MCF 10A (cell line): Measurements from ENCODE around the gene KLHL3. TPM values are rescaled to one million over a fixed set of nuclear protein-coding genes. Genes with fewer than 3 reads are reported as not detected.
"Not testable (repeated sequence)": the region's sequence is repeated elsewhere in the genome, so short reads cannot be mapped to it uniquely, and the experiment has no call there.

Source experiments
- BruUV-seq: library from RNA; stranded (reverse); fragments of 400-500 nt; replicated peaks from 2 replicates; lab custom pipeline; 2021; lab: Mats Ljungman, UMichigan
- CTCF ChIA-PET: fragments of 300-600 bp; sonication (Branson Sonifier 250); formaldehyde crosslinking; extraction: SDS; loops from one replicate; lab custom pipeline; 2021; ENCODE audit warnings: antibody characterized with exemption, inconsistent platforms; lab: Yijun Ruan, JAX
- POLR2A ChIA-PET: fragments of 300-600, 350-650 bp; sonication (Branson Sonifier 250); formaldehyde crosslinking; extraction: SDS; loops from one replicate; lab custom pipeline; 2020; ENCODE audit warnings: antibody characterized with exemption, inconsistent platforms; lab: Yijun Ruan, JAX
- DNase-seq: peaks from one replicate; pipeline ENCODE4 v3.0.0-alpha.2; 2018; ENCODE audit not compliant: unreplicated experiment
- H3K27ac Mint-ChIP-seq: one replicate; pipeline ENCODE4 v1.8.0; 2022; ENCODE audit warnings: mild to moderate bottlenecking, low read depth, mixed read lengths; ENCODE audit not compliant: unreplicated experiment
- H3K27me3 Mint-ChIP-seq: one replicate; pipeline ENCODE4 v1.8.0; 2022; ENCODE audit warnings: mixed read lengths; ENCODE audit not compliant: insufficient read depth, unreplicated experiment
- H3K36me3 Mint-ChIP-seq: one replicate; pipeline ENCODE4 v1.8.0; 2022; ENCODE audit warnings: mild to moderate bottlenecking, moderate library complexity, mixed read lengths; ENCODE audit not compliant: insufficient read depth, unreplicated experiment
- H3K4me1 Mint-ChIP-seq: one replicate; pipeline ENCODE4 v1.8.0; 2022; ENCODE audit warnings: mixed read lengths; ENCODE audit not compliant: insufficient read depth, unreplicated experiment
- H3K4me3 Mint-ChIP-seq: one replicate; pipeline ENCODE4 v1.8.0; 2022; ENCODE audit warnings: mild to moderate bottlenecking, moderate library complexity, mixed read lengths; ENCODE audit not compliant: unreplicated experiment
- H3K9me3 Mint-ChIP-seq: one replicate; pipeline ENCODE4 v1.8.0; 2022; ENCODE audit warnings: mixed read lengths; ENCODE audit not compliant: unreplicated experiment
- intact Hi-C: fragments of 100-400 bp; cut with micrococcal nuclease; formaldehyde crosslinking; loops from 2 replicates; pipeline ENCODE4 v1.14.1; 2022
- total RNA-seq: library from RNA; stranded (reverse); gene quantifications from 2 replicates; pipeline ENCODE4 v1.2.3, GENCODE V29; 2022
- TF ChIP-seq, protein P1 (sequence below): fragments of 200-600 bp; IDR thresholded peaks from one replicate; pipeline ENCODE4 v1.8.0; 2022; ENCODE audit warnings: antibody characterized with exemption, mild to moderate bottlenecking; ENCODE audit not compliant: unreplicated experiment

The KLHL3 gene
- total RNA-seq, 1 experiment from 2014 or later: 0.49 TPM

DNA sequence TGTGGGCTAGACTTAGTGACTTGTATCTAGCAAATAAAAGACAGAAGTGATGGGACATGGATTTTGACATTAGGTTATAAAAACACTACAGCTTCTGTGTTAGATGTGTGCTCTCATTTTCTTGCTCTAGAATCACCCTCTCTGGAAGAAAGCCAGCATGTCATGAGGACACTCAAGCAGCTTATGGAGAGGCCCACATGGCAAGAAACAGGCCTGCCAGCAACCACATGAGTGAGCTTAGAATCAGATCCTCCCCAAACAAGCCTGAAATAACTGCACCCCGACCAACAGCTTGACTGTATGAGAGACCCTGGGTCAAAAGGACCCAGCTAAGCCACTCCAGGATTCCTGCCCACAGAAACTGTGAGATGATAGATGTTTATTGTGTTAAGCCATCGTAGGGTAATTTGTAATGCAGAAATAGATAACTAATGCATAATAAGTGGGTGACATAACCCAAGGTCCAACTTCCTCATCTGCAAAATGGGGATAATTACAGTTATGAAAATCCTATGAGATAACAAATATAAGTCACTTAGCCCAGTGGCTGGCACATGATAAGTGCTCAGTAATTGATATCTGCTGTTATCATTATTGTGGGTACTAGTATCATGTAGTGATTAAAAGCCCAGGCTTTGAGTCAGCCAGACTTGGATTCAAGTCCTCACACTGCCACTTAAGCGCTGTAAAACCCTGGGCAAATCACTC lies 86.5 kb downstream of the KLHL3 start:
- Mint-ChIP-seq H3K36me3 (no peaks in the 10 kb centered on the region), H3K27me3 (no peaks in the 10 kb centered on the region), H3K4me3 (no peak overlapping the region), H3K27ac (no peak overlapping the region), H3K9me3 (no peaks in the 10 kb centered on the region), H3K4me1 (peaks cover 5% of the 10 kb centered on the region)
- BruUV-seq: no TSS peak
- intact Hi-C loops: no loop called here
- CTCF ChIA-PET: interaction anchor here (0.6 to 5.2 kb wide), 7 partner anchors 10 to 483 kb away, joined by 3 to 64 read pairs (median 5); no protein-coding TSS in a partner anchor
- POLR2A ChIA-PET: interaction anchor here (1.2 kb wide), 1 partner anchor 26 kb away, joined by 8 read pairs; no protein-coding TSS in a partner anchor
- TF ChIP-seq, protein P1, sequence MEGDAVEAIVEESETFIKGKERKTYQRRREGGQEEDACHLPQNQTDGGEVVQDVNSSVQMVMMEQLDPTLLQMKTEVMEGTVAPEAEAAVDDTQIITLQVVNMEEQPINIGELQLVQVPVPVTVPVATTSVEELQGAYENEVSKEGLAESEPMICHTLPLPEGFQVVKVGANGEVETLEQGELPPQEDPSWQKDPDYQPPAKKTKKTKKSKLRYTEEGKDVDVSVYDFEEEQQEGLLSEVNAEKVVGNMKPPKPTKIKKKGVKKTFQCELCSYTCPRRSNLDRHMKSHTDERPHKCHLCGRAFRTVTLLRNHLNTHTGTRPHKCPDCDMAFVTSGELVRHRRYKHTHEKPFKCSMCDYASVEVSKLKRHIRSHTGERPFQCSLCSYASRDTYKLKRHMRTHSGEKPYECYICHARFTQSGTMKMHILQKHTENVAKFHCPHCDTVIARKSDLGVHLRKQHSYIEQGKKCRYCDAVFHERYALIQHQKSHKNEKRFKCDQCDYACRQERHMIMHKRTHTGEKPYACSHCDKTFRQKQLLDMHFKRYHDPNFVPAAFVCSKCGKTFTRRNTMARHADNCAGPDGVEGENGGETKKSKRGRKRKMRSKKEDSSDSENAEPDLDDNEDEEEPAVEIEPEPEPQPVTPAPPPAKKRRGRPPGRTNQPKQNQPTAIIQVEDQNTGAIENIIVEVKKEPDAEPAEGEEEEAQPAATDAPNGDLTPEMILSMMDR: no peak
- no peak for DNase-seq

GRCh38 chr5:137648361-137648760 lies 87.5 kb downstream of the KLHL3 start:
- H3K4me3 Mint-ChIP-seq: no peak overlapping the region
- H3K4me1 Mint-ChIP-seq: peaks cover 5% of the 10 kb centered on the region
- ChIA-PET CTCF (interaction anchor here (0.6 to 5.2 kb wide), 4 partner anchors 11 to 1502 kb away, joined by 4 to 64 read pairs (median 6); no protein-coding TSS in a partner anchor), POLR2A (interaction anchor here (0.6 kb wide), 1 partner anchor 103 kb away, joined by 3 read pairs; no protein-coding TSS in a partner anchor)
- no TSS peak for BruUV-seq
- H3K36me3 Mint-ChIP-seq: no peaks in the 10 kb centered on the region
- no peaks in the 10 kb centered on the region for H3K9me3 Mint-ChIP-seq
- TF ChIP-seq, protein P1: no peak
- no peak overlapping the region for H3K27ac Mint-ChIP-seq
- intact Hi-C loops: no loop called here
- H3K27me3 Mint-ChIP-seq: no peaks in the 10 kb centered on the region
- DNase-seq: no peak

GRCh38 chr5:137647401-137647800 lies 88.5 kb downstream of the KLHL3 start:
- BruUV-seq: no TSS peak
- Mint-ChIP-seq H3K4me1 (peaks cover 5% of the 10 kb centered on the region), H3K9me3 (no peaks in the 10 kb centered on the region), H3K36me3 (no peaks in the 10 kb centered on the region), H3K27me3 (no peaks in the 10 kb centered on the region), H3K4me3 (no peak overlapping the region), H3K27ac (no peak overlapping the region)
- TF ChIP-seq, protein P1: no peak
- ChIA-PET CTCF (interaction anchor here (0.9 to 5.2 kb wide), 3 partner anchors 12 to 18 kb away, joined by 4 to 64 read pairs (median 7); no protein-coding TSS in a partner anchor), POLR2A (no interaction called here)
- intact Hi-C loops: no loop called here
- DNase-seq: no peak

DNA sequence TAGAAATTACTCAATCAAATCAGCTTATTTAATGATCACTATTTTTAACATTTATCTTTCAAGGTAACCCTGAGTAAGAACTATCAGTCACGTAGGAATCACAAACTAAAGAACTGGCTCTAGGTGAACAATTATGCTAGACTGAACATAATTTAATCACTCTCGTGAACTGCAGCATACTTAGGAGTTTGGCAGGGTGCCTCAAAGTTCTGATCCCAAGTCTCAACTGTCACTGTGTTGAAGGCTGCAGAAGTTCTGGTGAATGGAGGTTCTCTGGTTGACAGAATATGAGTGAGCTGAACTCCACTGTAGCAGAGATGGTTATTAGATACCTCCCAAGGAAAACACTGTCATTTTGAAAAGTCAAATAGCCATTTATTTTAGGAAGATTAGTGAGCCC lies 89.1 kb downstream of the KLHL3 start:
- intact Hi-C loops: no loop called here
- no peak for DNase-seq
- TF ChIP-seq, protein P1: no peak
- no peaks in the 10 kb centered on the region for H3K27me3 Mint-ChIP-seq
- H3K27ac Mint-ChIP-seq: no peak overlapping the region
- no peaks in the 10 kb centered on the region for H3K9me3 Mint-ChIP-seq
- no peaks in the 10 kb centered on the region for H3K36me3 Mint-ChIP-seq
- H3K4me3 Mint-ChIP-seq: no peak overlapping the region
- no TSS peak for BruUV-seq
- POLR2A ChIA-PET: interaction anchor here (0.6 kb wide), 1 partner anchor 241 kb away, joined by 3 read pairs; no protein-coding TSS in a partner anchor
- CTCF ChIA-PET: interaction anchor here (0.9 to 1.3 kb wide), 4 partner anchors 12 to 95 kb away, joined by 3 to 6 read pairs (median 4); no protein-coding TSS in a partner anchor
- H3K4me1 Mint-ChIP-seq: peaks cover 5% of the 10 kb centered on the region

DNA sequence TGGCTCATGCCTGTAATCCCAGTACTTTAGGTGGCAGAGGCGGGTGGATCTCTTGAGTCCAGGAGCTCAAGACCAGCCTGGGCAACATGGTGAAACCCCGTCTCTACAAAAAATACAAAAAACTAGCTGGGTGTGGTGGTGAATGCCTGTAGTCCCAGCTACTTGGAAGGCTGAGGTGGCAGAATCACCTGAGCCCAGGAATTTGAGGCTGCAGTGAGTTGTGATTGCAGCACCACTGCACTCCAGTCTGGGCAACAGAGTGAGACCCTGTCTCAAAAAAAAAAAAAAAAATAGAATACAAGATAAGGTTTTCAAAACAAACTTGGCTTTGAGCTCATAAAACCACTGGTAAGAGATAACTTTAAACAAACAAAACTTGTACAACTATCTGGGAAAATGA lies 92.8 kb downstream of the KLHL3 start:
- H3K4me1 Mint-ChIP-seq, DNase-seq, intact Hi-C loops, H3K36me3 Mint-ChIP-seq, H3K27ac Mint-ChIP-seq, BruUV-seq, H3K27me3 Mint-ChIP-seq, H3K9me3 Mint-ChIP-seq, H3K4me3 Mint-ChIP-seq: not testable (repeated sequence)
- POLR2A ChIA-PET: interaction anchor here (0.7 kb wide), 1 partner anchor 103 kb away, joined by 3 read pairs; no protein-coding TSS in a partner anchor
- CTCF ChIA-PET: interaction anchor here (0.5 to 7.1 kb wide), 15 partner anchors 14 to 500 kb away, joined by 3 to 102 read pairs (median 3); partner anchors contain the start of gene NME5
